Tibial nerve (tissue), 4 donors: ENCODE data around the gene ASB10. TPM values are rescaled to one million over a fixed set of nuclear protein-coding genes. Genes with fewer than 3 reads are reported as not detected.

ENCODE experiments used
- DNase-seq, 2 donors: peaks; one replicate each; pipeline ENCODE4 v3.0.0-alpha.2; 2019; ENCODE audit warnings: low spot score in 2 of 2
- H3K27ac ChIP-seq, 4 donors: fragments of 200-600 bp; sonication (generic) in 3 of 4; one replicate each; pipeline ENCODE4 v1.5.1; 2017 to 2019; ENCODE audit warnings: mild to moderate bottlenecking in 1 of 4
- H3K27me3 ChIP-seq, 2 donors: fragments of 200-600 bp; sonication (generic) in 1 of 2; one replicate each; pipeline versions ENCODE4 v1.5.1 to v1.6.0; 2017 to 2019
- H3K36me3 ChIP-seq, 3 donors: fragments of 200-600 bp; sonication (generic); one replicate each; pipeline ENCODE4 v1.5.1; 2018 to 2019
- H3K4me1 ChIP-seq, 4 donors: fragments of 200-600 bp; sonication (generic) in 3 of 4; one replicate each; pipeline ENCODE4 v1.5.1; 2017 to 2019
- H3K4me3 ChIP-seq, 4 donors: fragments of 200-600 bp; sonication (generic) in 3 of 4; one replicate each; pipeline ENCODE4 v1.5.1; 2017 to 2019; ENCODE audit warnings: mild to moderate bottlenecking in 1 of 4, moderate library complexity in 1 of 4
- H3K9me3 ChIP-seq, 4 donors: fragments of 200-600 bp; sonication (generic) in 3 of 4; one replicate each; pipeline ENCODE4 v1.5.1; 2017 to 2019
- EP300 ChIP-seq, 2 donors: sonication (generic); formaldehyde crosslinking; IDR thresholded peaks; one replicate each; pipeline ENCODE4 v1.6.1; 2017; ENCODE audit warnings: antibody characterized with exemption in 2 of 2, mild to moderate bottlenecking in 1 of 2
- POLR2A ChIP-seq, 2 donors: fragments of 450-650 bp; IDR thresholded peaks; one replicate each; pipeline ENCODE4 v1.6.1; 2017; ENCODE audit warnings: antibody characterized with exemption in 2 of 2, mild to moderate bottlenecking in 2 of 2, moderate library complexity in 2 of 2
- WGBS, 2 donors: methylation state at CpG; one replicate each; pipeline ENCODE4 v1.1.5; 2018; 5-methylcytosine and 5-hydroxymethylcytosine counted together
- total RNA-seq, 4 donors: library from RNA; depleted of rRNA; stranded (reverse); fragments of >200 nt; gene quantifications; one replicate each; pipeline ENCODE4 v1.1.0, GENCODE V29; 2016
- TF ChIP-seq, protein P1 (sequence below), 5 experiments: fragments of 200-600 bp in 3 of 5; fragments of 450-650 bp in 2 of 5; sonication (generic) in 3 of 5; IDR thresholded peaks; one replicate each; pipeline ENCODE4 v1.5.1; 2016 to 2019; ENCODE audit warnings: antibody characterized with exemption in 5 of 5, mild to moderate bottlenecking in 3 of 5, moderate library complexity in 2 of 5

ASB10 gene
- total RNA-seq, 4 donors from 2014 or later = not detected

DNA sequence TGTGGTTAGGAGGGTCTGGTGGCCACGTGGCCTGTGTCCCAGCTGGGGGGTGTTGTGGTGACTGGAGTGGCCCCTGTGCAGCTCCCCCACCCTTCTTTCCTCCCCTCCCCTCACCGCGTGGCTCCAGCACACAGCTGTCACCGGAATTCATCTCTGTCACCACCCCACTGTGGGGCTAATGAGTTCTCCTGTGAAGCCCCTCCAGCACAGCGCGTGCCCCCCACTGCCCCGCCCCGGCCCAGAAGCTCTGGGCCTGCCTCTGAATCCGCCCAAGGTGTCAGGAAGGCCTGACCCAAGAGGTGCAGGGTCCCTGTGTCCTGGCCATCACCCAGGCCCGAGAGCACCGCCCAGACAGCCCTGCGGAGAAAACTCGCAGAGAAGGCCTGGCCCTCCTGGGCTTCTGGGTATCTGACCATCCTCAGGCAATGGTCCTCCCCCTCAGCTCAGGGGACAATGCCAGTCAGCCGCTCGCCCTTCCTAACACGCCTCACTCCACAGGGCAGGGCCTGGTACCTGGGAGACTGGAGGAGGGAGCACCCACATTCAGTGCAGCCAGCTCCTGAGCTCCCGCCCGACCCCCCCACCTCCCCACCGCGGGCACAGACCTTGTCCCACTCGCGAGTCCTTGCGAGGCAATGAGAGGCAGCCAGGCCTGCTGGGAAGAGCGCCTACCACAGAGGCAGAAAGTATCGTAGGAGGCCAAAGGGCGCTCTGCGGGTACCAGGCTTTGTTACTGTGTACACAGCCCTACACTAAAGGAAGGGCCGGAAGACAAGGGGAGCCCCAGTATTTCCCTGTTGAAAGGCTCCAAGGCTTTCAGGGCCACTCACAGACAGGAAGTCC is 57.7 kb downstream of the ASB10 start:
- TF ChIP-seq POLR2A (IDR thresholded peaks at IDR 0.05) = no peak
- TF ChIP-seq, protein P1, sequence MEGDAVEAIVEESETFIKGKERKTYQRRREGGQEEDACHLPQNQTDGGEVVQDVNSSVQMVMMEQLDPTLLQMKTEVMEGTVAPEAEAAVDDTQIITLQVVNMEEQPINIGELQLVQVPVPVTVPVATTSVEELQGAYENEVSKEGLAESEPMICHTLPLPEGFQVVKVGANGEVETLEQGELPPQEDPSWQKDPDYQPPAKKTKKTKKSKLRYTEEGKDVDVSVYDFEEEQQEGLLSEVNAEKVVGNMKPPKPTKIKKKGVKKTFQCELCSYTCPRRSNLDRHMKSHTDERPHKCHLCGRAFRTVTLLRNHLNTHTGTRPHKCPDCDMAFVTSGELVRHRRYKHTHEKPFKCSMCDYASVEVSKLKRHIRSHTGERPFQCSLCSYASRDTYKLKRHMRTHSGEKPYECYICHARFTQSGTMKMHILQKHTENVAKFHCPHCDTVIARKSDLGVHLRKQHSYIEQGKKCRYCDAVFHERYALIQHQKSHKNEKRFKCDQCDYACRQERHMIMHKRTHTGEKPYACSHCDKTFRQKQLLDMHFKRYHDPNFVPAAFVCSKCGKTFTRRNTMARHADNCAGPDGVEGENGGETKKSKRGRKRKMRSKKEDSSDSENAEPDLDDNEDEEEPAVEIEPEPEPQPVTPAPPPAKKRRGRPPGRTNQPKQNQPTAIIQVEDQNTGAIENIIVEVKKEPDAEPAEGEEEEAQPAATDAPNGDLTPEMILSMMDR (IDR thresholded peaks at IDR 0.05) = no peak
- no peak for TF ChIP-seq EP300 (IDR thresholded peaks at IDR 0.05)
- H3K4me1 ChIP-seq = peaks cover 0 to 34% (median 21%) of the 10 kb centered on the region in 4 donors
- peaks cover 0 to 79% (median 4%) of the 10 kb centered on the region in 3 donors for H3K36me3 ChIP-seq
- WGBS, 2 donors = 89 to 93% methylated on average over 28 of the region's 28 CpGs
- DNase-seq = no peak
- H3K9me3 ChIP-seq = no peaks in the 10 kb centered on the region
- no peaks in the 10 kb centered on the region for H3K27me3 ChIP-seq
- no peak overlapping the region for H3K27ac ChIP-seq
- no peak overlapping the region for H3K4me3 ChIP-seq

DNA sequence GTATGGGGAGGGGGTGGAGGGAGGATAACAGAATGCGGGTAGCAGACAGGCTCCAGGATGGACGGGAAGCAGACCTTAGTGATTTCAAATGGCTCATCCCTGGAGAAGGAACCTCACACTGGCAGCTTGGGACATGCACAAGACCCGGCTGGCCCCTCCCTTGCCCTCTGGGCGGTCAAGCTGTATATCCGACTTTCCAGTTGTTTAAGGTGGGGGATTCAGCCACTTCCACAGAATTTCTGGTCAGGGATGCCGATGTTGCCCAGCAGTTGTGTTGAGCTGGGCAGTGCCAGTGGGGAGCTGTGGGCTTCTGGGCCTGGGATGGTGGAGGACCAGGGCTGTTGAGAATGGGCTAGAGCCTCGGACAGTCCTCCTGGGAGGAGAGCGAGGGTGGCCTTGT is 58.3 kb downstream of the ASB10 start:
- TF ChIP-seq EP300 (IDR thresholded peaks at IDR 0.05) (no peak), POLR2A (IDR thresholded peaks at IDR 0.05) (no peak)
- TF ChIP-seq, protein P1 (IDR thresholded peaks at IDR 0.05) = no peak
- Histone ChIP-seq H3K27me3 (no peaks in the 10 kb centered on the region), H3K4me3 (no peak overlapping the region), H3K27ac (no peak overlapping the region), H3K4me1 (peaks cover 0 to 34% (median 22%) of the 10 kb centered on the region in 4 donors), H3K36me3 (peaks cover 0 to 74% (median 4%) of the 10 kb centered on the region in 3 donors), H3K9me3 (no peaks in the 10 kb centered on the region)
- DNase-seq = no peak
- 83 to 91% methylated on average over 6 to 7 of the region's 8 CpGs for WGBS, 2 donors

DNA sequence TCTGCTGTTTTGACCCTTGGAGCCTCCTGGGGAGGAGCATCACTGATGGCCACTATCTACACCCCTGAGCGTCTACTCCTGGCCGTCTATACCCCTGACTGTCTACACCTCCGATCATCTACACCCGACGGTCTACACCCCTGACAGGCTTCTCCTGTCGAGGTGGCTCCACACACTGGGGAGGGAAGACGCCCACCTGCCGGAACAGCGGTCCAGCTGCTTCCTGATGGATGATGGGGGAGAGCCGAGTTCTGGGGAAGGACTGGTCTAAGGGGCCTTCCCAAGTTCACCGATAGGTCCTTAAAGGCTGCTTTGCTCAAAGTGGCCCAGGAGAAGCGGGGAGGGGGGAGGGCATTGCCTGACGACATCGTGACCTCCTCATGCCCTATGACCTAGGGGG is 58.9 kb downstream of the ASB10 start:
- Histone ChIP-seq H3K4me3 (no peak overlapping the region), H3K36me3 (peaks cover 0 to 74% (median 4%) of the 10 kb centered on the region in 3 donors), H3K9me3 (no peaks in the 10 kb centered on the region), H3K4me1 (peaks cover 0 to 34% (median 22%) of the 10 kb centered on the region in 4 donors), H3K27ac (no peak overlapping the region), H3K27me3 (no peaks in the 10 kb centered on the region)
- 80 to 93% methylated on average over 14 of the region's 14 CpGs for WGBS, 2 donors
- TF ChIP-seq, protein P1 (IDR thresholded peaks at IDR 0.05) = no peak
- no peak for TF ChIP-seq POLR2A (IDR thresholded peaks at IDR 0.05)
- TF ChIP-seq EP300 (IDR thresholded peaks at IDR 0.05) = no peak
- no peak for DNase-seq

DNA sequence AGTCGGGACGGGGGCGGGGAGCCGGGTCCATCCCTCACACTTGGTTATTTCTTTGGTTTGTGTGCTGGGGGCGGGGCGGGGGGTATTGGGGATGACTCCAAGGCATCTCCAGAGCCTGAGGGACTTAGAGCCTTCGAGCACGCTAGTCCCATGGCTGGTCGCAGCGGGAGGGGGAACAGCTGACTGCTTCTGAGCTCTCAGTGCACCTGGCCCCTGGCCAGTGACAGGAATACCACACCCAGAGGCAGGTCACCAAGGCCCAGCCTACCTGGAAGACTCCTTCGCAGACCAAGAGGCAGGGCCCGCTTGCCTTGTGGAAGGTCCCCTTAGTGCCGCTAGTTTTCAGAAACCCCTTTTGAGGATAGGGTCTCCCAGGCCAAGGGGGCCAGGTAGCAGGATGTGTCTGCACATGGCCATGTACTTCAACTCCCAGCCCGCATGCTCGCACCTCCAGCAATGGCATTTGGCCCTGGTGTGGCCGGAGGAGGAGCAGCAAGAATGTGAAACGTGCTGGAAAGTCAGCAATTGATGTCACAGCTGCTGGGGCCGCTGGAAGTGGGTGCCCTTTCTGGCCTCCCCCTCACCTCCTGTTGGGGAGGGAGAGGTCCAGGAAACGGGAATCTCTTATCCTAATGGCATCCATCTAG is 60.4 kb downstream of the ASB10 start:
- Histone ChIP-seq H3K36me3 (peaks cover 0 to 75% (median 0%) of the 10 kb centered on the region in 3 donors), H3K27ac (no peak overlapping the region), H3K4me3 (no peak overlapping the region), H3K4me1 (peaks cover 0 to 25% (median 17%) of the 10 kb centered on the region in 4 donors), H3K9me3 (no peaks in the 10 kb centered on the region), H3K27me3 (no peaks in the 10 kb centered on the region)
- TF ChIP-seq, protein P1 (IDR thresholded peaks at IDR 0.05) = no peak
- no peak for TF ChIP-seq EP300 (IDR thresholded peaks at IDR 0.05)
- TF ChIP-seq POLR2A (IDR thresholded peaks at IDR 0.05) = no peak
- WGBS, 2 donors = 69 to 70% methylated on average over 16 to 19 of the region's 19 CpGs
- no peak for DNase-seq
